Inferior parietal cortex (tissue), 1 donor: Measurements from ENCODE around the gene ZSCAN2.

Experiments used
- DNase-seq: peaks from one replicate; pipeline ENCODE4 v3.0.0-alpha.2; 2016; ENCODE audit errors: extremely low spot score

The ZSCAN2 gene

GRCh38 chr15:84668221-84668982 is 67.6 kb downstream of the ZSCAN2 start:
- no peak for DNase-seq

DNA sequence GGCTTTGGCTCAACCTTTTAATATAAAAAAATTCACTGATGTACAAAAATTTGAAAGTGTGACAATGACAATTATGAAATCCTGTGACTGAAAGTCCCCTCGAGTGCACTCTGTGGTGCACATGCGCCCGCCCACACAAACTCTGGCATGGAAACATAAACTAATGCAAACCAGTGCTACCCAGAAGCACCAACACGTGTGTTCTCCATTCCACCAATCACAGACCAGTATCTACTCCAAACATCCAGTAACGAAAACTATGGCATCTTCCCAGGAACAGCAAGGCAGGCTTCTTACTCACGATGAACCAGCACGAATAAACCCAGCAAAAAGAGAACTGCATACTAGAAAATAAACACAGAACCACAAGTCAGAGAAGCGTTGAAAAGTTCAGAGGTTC is 68.9 kb downstream of the ZSCAN2 start:
- DNase-seq: no peak

- no peak for DNase-seq
These were observed 70.4 kb downstream of the ZSCAN2 start for GRCh38 chr15:84671211-84671610.
